Osteoblast (primary cell): ENCODE data around the gene SLC25A19. TPM values are rescaled to one million over a fixed set of nuclear protein-coding genes. Genes with fewer than 3 reads are reported as not detected.

Experiments used
- DNase-seq: peaks from one replicate; pipeline ENCODE4 v3.0.0; 2011; ENCODE audit warnings: low spot score, mixed read lengths; ENCODE audit not compliant: insufficient read length; ENCODE audit errors: missing footprints
- H2AFZ ChIP-seq: 2 replicates; pipeline ENCODE4 v1.6.0; 2011; ENCODE audit warnings: mild to moderate bottlenecking, low read length
- H3K27ac ChIP-seq: 2 replicates; pipeline ENCODE4 v1.5.1; 2011; ENCODE audit warnings: mild to moderate bottlenecking, low read depth, low read length, moderate library complexity
- H3K27me3 ChIP-seq: 2 replicates; pipeline ENCODE4 v1.6.0; 2012; ENCODE audit warnings: mild to moderate bottlenecking, control low read depth, inconsistent platforms, low read length, moderate library complexity; ENCODE audit not compliant: insufficient read depth
- H3K36me3 ChIP-seq: 2 replicates; pipeline ENCODE4 v1.5.1; 2011; ENCODE audit warnings: mild to moderate bottlenecking, low read length, control low read depth, moderate library complexity; ENCODE audit not compliant: insufficient read depth
- H3K4me1 ChIP-seq: 2 replicates; pipeline ENCODE4 v1.5.1; 2011; ENCODE audit warnings: mild to moderate bottlenecking, low read length, control low read depth, moderate library complexity; ENCODE audit not compliant: insufficient read depth
- H3K4me2 ChIP-seq: 2 replicates; pipeline ENCODE4 v1.6.0; 2011; ENCODE audit warnings: mild to moderate bottlenecking, low read length; ENCODE audit not compliant: insufficient read depth
- H3K4me3 ChIP-seq: fragments of 200-600 bp; sonication (generic); 3 replicates; pipeline ENCODE4 v1.5.1; 2012; ENCODE audit warnings: mild to moderate bottlenecking, low read length, inconsistent platforms; ENCODE audit not compliant: insufficient read depth
- H3K79me2 ChIP-seq: 2 replicates; pipeline ENCODE4 v1.6.0; 2012; ENCODE audit warnings: mild to moderate bottlenecking, low read length, control low read depth, inconsistent platforms; ENCODE audit not compliant: insufficient read depth
- H3K9me3 ChIP-seq: 2 replicates; pipeline ENCODE4 v1.5.1; 2011; ENCODE audit warnings: low read depth, low read length, control low read depth
- H4K20me1 ChIP-seq: 2 replicates; pipeline ENCODE4 v1.6.0; 2012; ENCODE audit warnings: mild to moderate bottlenecking, low read length, control low read depth; ENCODE audit not compliant: insufficient read depth
- total RNA-seq: library from RNA; depleted of rRNA; stranded (reverse); fragments of >200 nt; gene quantifications from 2 replicates; pipeline ENCODE4 v1.2.3, GENCODE V29; 2012
- TF ChIP-seq, protein P1 (sequence below): IDR thresholded peaks from 2 replicates; pipeline ENCODE4 v1.5.1; 2011; ENCODE audit warnings: mild to moderate bottlenecking, low read depth, low read length, moderate library complexity; ENCODE audit errors: extremely low read depth

Gene SLC25A19
- total RNA-seq, 1 donor: 4.7 TPM

DNA sequence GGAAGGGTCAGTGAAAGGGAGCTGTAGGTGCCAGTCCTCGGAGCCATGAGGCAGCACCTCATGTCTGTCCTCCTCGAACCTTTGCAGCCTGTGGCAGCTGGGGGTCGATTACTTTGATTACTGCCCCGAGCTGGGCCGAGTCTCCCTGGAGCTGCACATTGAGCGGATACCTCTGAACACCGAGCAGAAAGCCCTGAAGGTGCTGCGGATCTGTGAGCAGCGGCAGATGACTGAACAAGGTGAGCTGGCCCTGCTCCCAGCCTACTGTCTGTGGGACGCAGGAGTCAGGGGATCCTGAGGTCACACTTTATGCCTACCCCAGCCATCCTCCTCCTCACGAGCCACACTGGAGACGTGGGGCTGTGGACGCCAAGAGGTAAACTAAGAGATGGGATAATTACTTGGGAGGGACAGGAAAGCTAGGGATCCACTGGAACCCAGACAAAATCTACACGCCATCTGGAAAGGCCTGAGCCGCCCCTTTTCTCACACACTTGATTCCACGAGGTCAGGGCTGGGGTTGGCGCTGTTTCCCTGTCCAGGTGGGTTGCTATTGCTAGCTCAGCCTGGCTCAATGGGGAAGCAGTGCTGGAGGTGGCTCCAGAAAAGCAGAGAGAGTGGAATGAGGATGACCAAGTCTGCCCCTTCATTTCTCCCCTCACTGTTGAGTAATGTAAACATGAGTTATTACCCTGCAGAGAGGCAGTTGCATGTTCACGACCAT lies 57.3 kb downstream of the SLC25A19 start:
- H3K36me3 ChIP-seq: peaks cover 69% of the 10 kb centered on the region
- H3K27ac ChIP-seq: no peak overlapping the region
- TF ChIP-seq, protein P1, sequence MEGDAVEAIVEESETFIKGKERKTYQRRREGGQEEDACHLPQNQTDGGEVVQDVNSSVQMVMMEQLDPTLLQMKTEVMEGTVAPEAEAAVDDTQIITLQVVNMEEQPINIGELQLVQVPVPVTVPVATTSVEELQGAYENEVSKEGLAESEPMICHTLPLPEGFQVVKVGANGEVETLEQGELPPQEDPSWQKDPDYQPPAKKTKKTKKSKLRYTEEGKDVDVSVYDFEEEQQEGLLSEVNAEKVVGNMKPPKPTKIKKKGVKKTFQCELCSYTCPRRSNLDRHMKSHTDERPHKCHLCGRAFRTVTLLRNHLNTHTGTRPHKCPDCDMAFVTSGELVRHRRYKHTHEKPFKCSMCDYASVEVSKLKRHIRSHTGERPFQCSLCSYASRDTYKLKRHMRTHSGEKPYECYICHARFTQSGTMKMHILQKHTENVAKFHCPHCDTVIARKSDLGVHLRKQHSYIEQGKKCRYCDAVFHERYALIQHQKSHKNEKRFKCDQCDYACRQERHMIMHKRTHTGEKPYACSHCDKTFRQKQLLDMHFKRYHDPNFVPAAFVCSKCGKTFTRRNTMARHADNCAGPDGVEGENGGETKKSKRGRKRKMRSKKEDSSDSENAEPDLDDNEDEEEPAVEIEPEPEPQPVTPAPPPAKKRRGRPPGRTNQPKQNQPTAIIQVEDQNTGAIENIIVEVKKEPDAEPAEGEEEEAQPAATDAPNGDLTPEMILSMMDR: no peak
- no peak overlapping the region for H2AFZ ChIP-seq
- no peaks in the 10 kb centered on the region for H3K79me2 ChIP-seq
- no peaks in the 10 kb centered on the region for H3K9me3 ChIP-seq
- H3K27me3 ChIP-seq: no peaks in the 10 kb centered on the region
- H4K20me1 ChIP-seq: peaks cover 6% of the 10 kb centered on the region
- no peak overlapping the region for H3K4me2 ChIP-seq
- DNase-seq: peak; percentile 44
- no peak overlapping the region for H3K4me3 ChIP-seq
- no peaks in the 10 kb centered on the region for H3K4me1 ChIP-seq

DNA sequence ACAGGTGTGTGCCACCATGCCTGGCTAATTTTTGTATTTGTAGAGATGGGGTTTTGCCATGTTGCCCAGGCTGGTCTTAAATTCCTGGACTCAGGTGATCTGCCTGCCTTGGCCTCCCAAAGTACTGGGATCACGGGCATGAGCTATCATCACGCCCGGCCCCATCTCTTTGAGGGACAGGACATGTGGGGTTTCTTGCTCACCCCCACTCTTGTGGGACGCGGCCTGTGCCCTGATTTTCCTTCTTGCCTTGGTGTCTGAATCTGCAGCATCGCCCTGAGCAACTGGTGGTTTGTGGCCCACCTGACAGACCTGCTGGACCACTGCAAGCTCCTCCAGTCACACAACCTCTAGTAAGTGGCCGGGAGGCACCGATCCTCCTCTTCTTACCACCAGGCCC lies 58.2 kb downstream of the SLC25A19 start:
- no peaks in the 10 kb centered on the region for H3K27me3 ChIP-seq
- DNase-seq: no peak
- peaks cover 70% of the 10 kb centered on the region for H3K36me3 ChIP-seq
- H2AFZ ChIP-seq: no peak overlapping the region
- no peaks in the 10 kb centered on the region for H3K9me3 ChIP-seq
- H3K27ac ChIP-seq: no peak overlapping the region
- H3K79me2 ChIP-seq: no peaks in the 10 kb centered on the region
- H4K20me1 ChIP-seq: peaks cover 6% of the 10 kb centered on the region
- no peak overlapping the region for H3K4me3 ChIP-seq
- TF ChIP-seq, protein P1: no peak
- no peak overlapping the region for H3K4me2 ChIP-seq
- no peaks in the 10 kb centered on the region for H3K4me1 ChIP-seq

DNA sequence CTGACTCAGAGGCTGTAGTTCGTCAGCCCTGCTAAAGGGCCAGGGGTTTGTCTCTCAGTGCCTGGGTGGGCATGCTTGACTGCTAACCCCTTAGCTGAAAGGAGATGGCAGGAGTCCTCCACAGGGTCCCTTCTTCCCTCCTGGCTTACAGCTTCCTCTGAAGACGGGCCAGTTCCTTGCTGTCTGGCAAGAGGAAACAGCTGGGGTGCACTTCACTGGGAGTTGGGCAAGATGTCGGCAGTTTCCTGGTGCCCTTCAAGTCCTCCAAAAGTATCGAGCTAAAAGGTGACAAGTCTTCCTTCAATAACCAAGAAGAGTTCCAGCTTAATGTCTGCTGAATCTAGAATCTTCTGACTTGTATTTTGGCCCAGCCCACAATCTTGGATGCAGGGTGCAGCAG lies 60.4 kb downstream of the SLC25A19 start:
- no peaks in the 10 kb centered on the region for H3K4me1 ChIP-seq

DNA sequence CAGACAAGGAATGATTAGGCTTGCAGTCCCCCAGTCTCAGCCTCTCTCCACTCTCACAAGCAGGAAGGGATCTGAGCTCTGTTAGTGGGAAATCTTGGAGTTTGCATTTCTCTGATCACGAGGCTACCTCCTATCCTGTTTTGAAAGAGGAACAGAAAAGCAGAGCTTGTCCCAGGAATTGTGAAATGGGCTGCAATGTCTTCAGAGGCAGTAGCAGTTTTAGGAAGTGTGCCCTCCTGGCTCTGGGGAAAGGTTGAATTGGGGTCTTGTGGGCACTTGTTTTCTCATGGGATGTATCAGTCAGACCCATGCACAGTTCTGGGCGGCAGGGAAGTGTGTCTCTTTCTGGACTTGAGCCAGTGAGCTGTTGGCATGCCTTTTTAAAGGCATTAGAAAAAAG lies 60.9 kb downstream of the SLC25A19 start:
- Histone ChIP-seq H3K9me3 (no peaks in the 10 kb centered on the region), H3K36me3 (peaks cover 62% of the 10 kb centered on the region)

More for the DNA sequence above, 60.4 kb downstream of the SLC25A19 start:
- Histone ChIP-seq H3K9me3 (no peaks in the 10 kb centered on the region), H3K79me2 (no peaks in the 10 kb centered on the region), H2AFZ (no peak overlapping the region), H3K4me2 (no peak overlapping the region), H3K27ac (no peak overlapping the region), H3K27me3 (no peaks in the 10 kb centered on the region), H4K20me1 (peaks cover 8% of the 10 kb centered on the region), H3K36me3 (peaks cover 62% of the 10 kb centered on the region), H3K4me3 (no peak overlapping the region)
- TF ChIP-seq, protein P1: no peak
- no peak for DNase-seq

More for the DNA sequence above, 60.9 kb downstream of the SLC25A19 start:
- Histone ChIP-seq H3K4me2 (no peak overlapping the region), H3K4me1 (no peaks in the 10 kb centered on the region), H3K4me3 (no peak overlapping the region), H4K20me1 (peaks cover 8% of the 10 kb centered on the region), H3K79me2 (no peaks in the 10 kb centered on the region), H3K27me3 (no peaks in the 10 kb centered on the region), H3K27ac (no peak overlapping the region), H2AFZ (no peak overlapping the region)
- TF ChIP-seq, protein P1: no peak
- no peak for DNase-seq
